ENCODE measurements around the gene TAL2. TPM values are rescaled to one million over a fixed set of nuclear protein-coding genes. Genes with fewer than 3 reads are reported as not detected.

TAL2 gene
- total and polyA plus RNA-seq, 2 donors (not counting 3 experiments of a cell fraction or from before 2014, with no cell fraction given) = 0.30 TPM; not detected in 1

DNA sequence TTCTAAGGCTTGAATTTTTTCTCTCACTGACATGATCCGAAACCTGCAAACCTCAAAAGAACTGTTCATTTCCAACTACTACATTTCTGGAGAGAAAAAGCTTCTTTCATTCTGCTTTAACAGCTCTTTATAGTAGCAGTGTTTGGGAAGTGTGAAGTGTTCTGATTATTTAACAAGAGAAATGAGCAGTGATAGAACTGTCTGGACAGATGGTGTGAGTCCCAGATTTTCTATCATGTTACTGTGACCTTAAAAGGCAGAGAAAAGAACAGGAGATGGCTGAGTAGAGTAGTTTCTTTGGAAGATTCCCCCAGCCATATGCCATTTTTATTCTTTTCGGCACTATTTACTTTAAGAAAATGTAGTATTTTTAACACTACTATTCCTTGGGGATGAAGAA lies 41.3 kb upstream of the TAL2 start:
- ChIA-PET CTCF (interaction anchor here (1.2 to 1.6 kb wide), 2 partner anchors 17 to 97 kb away, joined by 3 to 4 read pairs; no protein-coding TSS in a partner anchor), POLR2A (no interaction called here)
- Histone ChIP-seq H2AFZ (ENCODE audit: low read depth, low read length) (no peak overlapping the region), H4K20me1 (replicated peaks; ENCODE audit: control insufficient read depth, extremely low read depth, insufficient read depth, low read length) (no peaks in the 10 kb centered on the region), H3K27me3 (ENCODE audit: control insufficient read depth in 2 of 2, insufficient read depth in 2 of 2, low read length in 2 of 2) (no peaks in the 10 kb centered on the region), H3K4me3 (replicated peaks in 1 of 3; ENCODE audit: insufficient read depth in 1 of 3, low read depth in 1 of 3, low read length in 3 of 3) (no peak overlapping the region), H3K4me1 (ENCODE audit: control insufficient read depth, extremely low read depth, insufficient read depth, low read length) (no peaks in the 10 kb centered on the region), H3K9me3 (replicated peaks; ENCODE audit: control insufficient read depth, insufficient read depth, low read length) (no peaks in the 10 kb centered on the region), H3K27ac (ENCODE audit: insufficient read depth, low read depth, low read length) (no peak overlapping the region), H3K36me3 (ENCODE audit: control insufficient read depth in 2 of 2, extremely low read depth in 1 of 2, insufficient read depth in 2 of 2, low read length in 2 of 2) (no peaks in the 10 kb centered on the region), H3K79me2 (ENCODE audit: control insufficient read depth, insufficient read depth, low read length) (no peaks in the 10 kb centered on the region), H3K4me2 (ENCODE audit: insufficient read depth, low read length) (no peak overlapping the region), H3K9me1 (replicated peaks; ENCODE audit: control insufficient read depth, extremely low read depth, insufficient read depth, low read length) (no peaks in the 10 kb centered on the region), H3K9ac (replicated peaks; ENCODE audit: extremely low read depth, insufficient read depth, low read length) (no peak overlapping the region)
- BruUV-seq (replicated peaks) = no TSS peak
- no peak for FAIRE-seq
- dilution Hi-C loops (cut with MboI; ENCODE audit: extremely low pct_ligation_motif_present, low sequenced_read_pairs) = no loop called here
- TF ChIP-seq JUN (IDR thresholded peaks at IDR 0.05; ENCODE audit: borderline replicate concordance, insufficient read depth, insufficient read length, low read depth) (no peak), GATA2 (IDR thresholded peaks at IDR 0.05; ENCODE audit: insufficient read depth, insufficient read length, low read depth, low read length) (no peak), EZH2 (IDR thresholded peaks at IDR 0.05; ENCODE audit: borderline replicate concordance, low read depth, low read length, severe bottlenecking) (no peak)
- TF ChIP-seq, protein P1, sequence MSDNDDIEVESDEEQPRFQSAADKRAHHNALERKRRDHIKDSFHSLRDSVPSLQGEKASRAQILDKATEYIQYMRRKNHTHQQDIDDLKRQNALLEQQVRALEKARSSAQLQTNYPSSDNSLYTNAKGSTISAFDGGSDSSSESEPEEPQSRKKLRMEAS (IDR thresholded peaks at IDR 0.05; ENCODE audit: insufficient read depth, insufficient read length) = no peak
- no peak for DNase-seq (ENCODE audit: low read depth, low spot score)
- intact Hi-C loops (cut with micrococcal nuclease) = no loop called here

DNA sequence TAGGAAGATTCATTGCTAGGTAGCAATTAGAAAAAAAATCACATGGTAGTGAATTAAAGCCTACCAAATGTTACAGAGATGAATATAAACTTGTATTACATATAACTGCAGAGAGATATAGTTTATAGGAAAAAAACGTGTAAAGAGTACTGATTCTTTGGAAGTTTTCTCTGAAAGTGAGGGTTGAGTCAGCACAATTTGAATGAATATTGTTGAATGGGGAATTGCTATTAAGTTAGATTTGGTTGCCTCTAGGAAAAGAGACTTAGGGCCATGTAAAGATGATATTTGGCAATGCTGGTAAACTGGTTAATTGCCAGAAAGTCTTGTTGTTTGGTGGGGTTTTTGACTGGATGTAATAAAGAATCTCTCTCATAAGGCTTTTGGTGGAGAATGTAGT lies 37.2 kb upstream of the TAL2 start:
- CTCF ChIA-PET = interaction anchor here (0.8 to 1.8 kb wide), 2 partner anchors 91 to 93 kb away, joined by 3 to 5 read pairs; no protein-coding TSS in a partner anchor
- dilution Hi-C loops (cut with MboI; ENCODE audit: extremely low pct_ligation_motif_present, low sequenced_read_pairs) = no loop called here
- FAIRE-seq = no peak

More for the DNA sequence above, 37.2 kb upstream of the TAL2 start:
- POLR2A ChIA-PET = no interaction called here
- H3K4me2 ChIP-seq (ENCODE audit: insufficient read depth, low read length) = no peak overlapping the region
- BruUV-seq (replicated peaks) = no TSS peak
- no peaks in the 10 kb centered on the region for H3K27me3 ChIP-seq (ENCODE audit: control insufficient read depth in 2 of 2, insufficient read depth in 2 of 2, low read length in 2 of 2)
- no peaks in the 10 kb centered on the region for H3K79me2 ChIP-seq (ENCODE audit: control insufficient read depth, insufficient read depth, low read length)
- intact Hi-C loops (cut with micrococcal nuclease) = no loop called here
- H3K36me3 ChIP-seq (ENCODE audit: control insufficient read depth in 2 of 2, extremely low read depth in 1 of 2, insufficient read depth in 2 of 2, low read length in 2 of 2) = no peaks in the 10 kb centered on the region
- H2AFZ ChIP-seq (ENCODE audit: low read depth, low read length) = no peak overlapping the region
- no peaks in the 10 kb centered on the region for H3K9me1 ChIP-seq (replicated peaks; ENCODE audit: control insufficient read depth, extremely low read depth, insufficient read depth, low read length)
- DNase-seq (ENCODE audit: low read depth, low spot score) = no peak
- no peaks in the 10 kb centered on the region for H3K9me3 ChIP-seq (replicated peaks; ENCODE audit: control insufficient read depth, insufficient read depth, low read length)
- no peaks in the 10 kb centered on the region for H4K20me1 ChIP-seq (replicated peaks; ENCODE audit: control insufficient read depth, extremely low read depth, insufficient read depth, low read length)
- no peak overlapping the region for H3K27ac ChIP-seq (ENCODE audit: insufficient read depth, low read depth, low read length)
- no peak overlapping the region for H3K4me3 ChIP-seq (replicated peaks in 1 of 3; ENCODE audit: insufficient read depth in 1 of 3, low read depth in 1 of 3, low read length in 3 of 3)
- no peak overlapping the region for H3K9ac ChIP-seq (replicated peaks; ENCODE audit: extremely low read depth, insufficient read depth, low read length)
- no peaks in the 10 kb centered on the region for H3K4me1 ChIP-seq (ENCODE audit: control insufficient read depth, extremely low read depth, insufficient read depth, low read length)
- TF ChIP-seq POLR2A (IDR thresholded peaks at IDR 0.05; ENCODE audit: low read depth, low read length) = no peak
- TF ChIP-seq MYC (IDR thresholded peaks at IDR 0.05; ENCODE audit: low read depth, low read length) = no peak
- TF ChIP-seq POLR2AphosphoS5 (IDR thresholded peaks at IDR 0.05; ENCODE audit: insufficient read depth, low read depth, low read length) = no peak
- no peak for TF ChIP-seq FOS (IDR thresholded peaks at IDR 0.05; ENCODE audit: borderline replicate concordance, insufficient read depth, low read length)
- TF ChIP-seq GATA2 (IDR thresholded peaks at IDR 0.05; ENCODE audit: insufficient read depth, insufficient read length, low read depth, low read length) = no peak
- no peak for TF ChIP-seq JUN (IDR thresholded peaks at IDR 0.05; ENCODE audit: borderline replicate concordance, insufficient read depth, insufficient read length, low read depth)
